Neuronal stem cell (in vitro differentiated cells): ENCODE data around the gene MEP1B.
A peak's percentile ranks its signal among the peaks of the same experiment; 100 is the strongest.

ENCODE experiments used
- DNase-seq: peaks from one replicate; pipeline ENCODE4 v3.0.0-alpha.2; 2013; ENCODE audit warnings: low spot score
- H2AFZ ChIP-seq: one replicate; pipeline ENCODE4 v1.6.1; 2013; ENCODE audit warnings: mild to moderate bottlenecking, low read length, inconsistent platforms
- H2AK5ac ChIP-seq: 2 replicates; pipeline ENCODE4 v1.6.1; 2013; ENCODE audit warnings: low read depth, mild to moderate bottlenecking, inconsistent platforms, low read length, moderate library complexity, mixed read lengths
- H2BK120ac ChIP-seq: 2 replicates; pipeline ENCODE4 v1.6.1; 2013; ENCODE audit warnings: low read depth, mild to moderate bottlenecking, inconsistent platforms, low read length, moderate library complexity, mixed read lengths
- H2BK12ac ChIP-seq: one replicate; pipeline ENCODE4 v1.6.1; 2013; ENCODE audit warnings: low read length, inconsistent platforms
- H2BK15ac ChIP-seq: 2 replicates; pipeline ENCODE4 v1.6.1; 2013; ENCODE audit warnings: mild to moderate bottlenecking, low read length, inconsistent platforms, mixed read lengths
- H2BK5ac ChIP-seq: one replicate; pipeline ENCODE4 v1.6.1; 2013; ENCODE audit warnings: inconsistent platforms, mild to moderate bottlenecking, low read length, moderate library complexity
- H3K14ac ChIP-seq: one replicate; pipeline ENCODE4 v1.6.1; 2013; ENCODE audit warnings: low read length, inconsistent platforms
- H3K18ac ChIP-seq: 2 replicates; pipeline ENCODE4 v1.6.1; 2013; ENCODE audit warnings: low read length, inconsistent platforms
- H3K23ac ChIP-seq: 2 replicates; pipeline ENCODE4 v1.6.1; 2013; ENCODE audit warnings: low read depth, mild to moderate bottlenecking, mixed read lengths, low read length, inconsistent platforms; ENCODE audit not compliant: poor library complexity
- H3K27ac ChIP-seq: replicated peaks from 3 replicates; pipeline ENCODE4 v1.5.1; 2013; ENCODE audit warnings: low read length, inconsistent platforms
- H3K27me3 ChIP-seq, 3 experiments: 2 replicates each; pipeline ENCODE4 v1.6.1; 2013; ENCODE audit warnings: low read length in 3 of 3, mild to moderate bottlenecking in 2 of 3, inconsistent platforms in 1 of 3, low read depth in 1 of 3, mixed read lengths in 1 of 3, moderate library complexity in 1 of 3; ENCODE audit not compliant: control insufficient read depth in 3 of 3, insufficient read depth in 3 of 3
- H3K36me3 ChIP-seq, 2 donors: replicated peaks in 1 of 2; 2 replicates each; pipeline ENCODE4 v1.6.1; 2013; ENCODE audit warnings: low read length in 2 of 2; ENCODE audit not compliant: control insufficient read depth in 2 of 2, insufficient read depth in 2 of 2
- H3K4ac ChIP-seq: 2 replicates; pipeline ENCODE4 v1.6.1; 2013; ENCODE audit warnings: inconsistent platforms, mild to moderate bottlenecking, low read length, moderate library complexity
- H3K4me1 ChIP-seq, 2 donors: 1 replicate in 1 of 2; 2 replicates in 1 of 2; pipeline ENCODE4 v1.6.1; 2013; ENCODE audit warnings: low read length in 2 of 2, low read depth in 1 of 2; ENCODE audit not compliant: control insufficient read depth in 2 of 2, insufficient read depth in 1 of 2
- H3K4me2 ChIP-seq: one replicate; pipeline ENCODE4 v1.6.1; 2013; ENCODE audit warnings: mild to moderate bottlenecking, low read length, inconsistent platforms; ENCODE audit not compliant: insufficient read depth, poor library complexity, severe bottlenecking
- H3K4me3 ChIP-seq, 2 donors: 2 replicates each; pipeline ENCODE4 v1.5.1; 2013; ENCODE audit warnings: low read length in 2 of 2, mild to moderate bottlenecking in 2 of 2, inconsistent platforms in 1 of 2, moderate library complexity in 1 of 2
- H3K79me1 ChIP-seq: one replicate; pipeline ENCODE4 v1.6.1; 2013; ENCODE audit warnings: low read depth, mild to moderate bottlenecking, inconsistent platforms, low read length, moderate library complexity
- H3K9ac ChIP-seq: one replicate; pipeline ENCODE4 v1.6.1; 2013; ENCODE audit warnings: mild to moderate bottlenecking, low read depth, low read length, inconsistent platforms; ENCODE audit not compliant: poor library complexity
- H3K9me3 ChIP-seq, 2 donors: replicated peaks in 1 of 2; 2 replicates each; pipeline versions ENCODE3 to v1.6.1; 2013; ENCODE audit warnings: low read length in 2 of 2, mild to moderate bottlenecking in 2 of 2, inconsistent platforms in 1 of 2, low read depth in 1 of 2, mixed read lengths in 1 of 2, moderate library complexity in 1 of 2; ENCODE audit not compliant: control insufficient read depth in 2 of 2, insufficient read depth in 1 of 2
- H4K8ac ChIP-seq: one replicate; pipeline ENCODE4 v1.6.1; 2013; ENCODE audit warnings: low read depth, mild to moderate bottlenecking, inconsistent platforms, low read length, moderate library complexity
- H4K91ac ChIP-seq: one replicate; pipeline ENCODE4 v1.6.1; 2013; ENCODE audit warnings: low read length, low read depth, mild to moderate bottlenecking, inconsistent platforms; ENCODE audit not compliant: poor library complexity
- WGBS, 2 donors: extraction: QIAGEN DNeasy Blood & Tissue Kit; methylation state at CpG; one replicate each; pipeline ENCODE4 v1.1.7; 2013; ENCODE audit warnings: missing lambda C conversion rate in 2 of 2, mixed read lengths in 1 of 2; ENCODE audit not compliant: insufficient read length in 2 of 2, insufficient replicate concordance in 1 of 2; ENCODE audit errors: extremely low coverage in 2 of 2; 5-methylcytosine and 5-hydroxymethylcytosine counted together

MEP1B gene

GRCh38 chr18:32195881-32196815 lies 6.3 kb downstream of the MEP1B start:
- no peak overlapping the region for H2BK5ac ChIP-seq
- H2AK5ac ChIP-seq, result no peak overlapping the region
- no peaks in the 10 kb centered on the region for H3K9me3 ChIP-seq
- no peak overlapping the region for H3K4ac ChIP-seq
- H3K14ac ChIP-seq, result peak overlapping the region; percentile 90
- peak overlapping the region; percentile 68 for H3K23ac ChIP-seq
- peak overlapping the region in 1 of 2 donors; percentile 61 for H3K4me3 ChIP-seq
- no peak for DNase-seq
- no peaks in the 10 kb centered on the region for H3K36me3 ChIP-seq
- peak overlapping the region; percentile 40 for H4K91ac ChIP-seq
- no peak overlapping the region for H4K8ac ChIP-seq
- no peaks in the 10 kb centered on the region for H3K27me3 ChIP-seq
- H3K18ac ChIP-seq, result no peak overlapping the region
- H2AFZ ChIP-seq, result no peak overlapping the region
- no peaks in the 10 kb centered on the region for H3K4me1 ChIP-seq
- no peaks in the 10 kb centered on the region for H3K79me1 ChIP-seq
- H2BK15ac ChIP-seq, result no peak overlapping the region
- H3K4me2 ChIP-seq, result no peak overlapping the region
- H2BK120ac ChIP-seq, result no peak overlapping the region
- no peak overlapping the region for H3K9ac ChIP-seq
- H2BK12ac ChIP-seq, result no peak overlapping the region
- WGBS, 2 donors, result no CpG with 5 or more reads among the region's 32 CpGs
- H3K27ac ChIP-seq, result no peak overlapping the region

GRCh38 chr18:32200766-32201165 lies 10.9 kb downstream of the MEP1B start:
- H2BK5ac ChIP-seq, result no peak overlapping the region
- H4K91ac ChIP-seq, result no peak overlapping the region
- H3K79me1 ChIP-seq, result no peaks in the 10 kb centered on the region
- no peak overlapping the region for H2BK12ac ChIP-seq
- H4K8ac ChIP-seq, result no peak overlapping the region
- no peak for DNase-seq
- H3K27me3 ChIP-seq, result no peaks in the 10 kb centered on the region
- no peak overlapping the region for H3K23ac ChIP-seq
- no CpG with 5 or more reads among the region's 2 CpGs for WGBS, 2 donors
- no peak overlapping the region for H2BK120ac ChIP-seq
- H2AFZ ChIP-seq, result no peak overlapping the region
- no peak overlapping the region for H2BK15ac ChIP-seq
- no peaks in the 10 kb centered on the region for H3K36me3 ChIP-seq
- H3K9me3 ChIP-seq, result no peaks in the 10 kb centered on the region
- no peak overlapping the region for H3K9ac ChIP-seq
- H3K4ac ChIP-seq, result no peak overlapping the region
- no peak overlapping the region for H3K14ac ChIP-seq
- H3K4me2 ChIP-seq, result no peak overlapping the region
- no peak overlapping the region for H3K18ac ChIP-seq
- no peaks in the 10 kb centered on the region for H3K4me1 ChIP-seq
- H2AK5ac ChIP-seq, result no peak overlapping the region
- H3K27ac ChIP-seq, result no peak overlapping the region
- no peak overlapping the region for H3K4me3 ChIP-seq

GRCh38 chr18:32201948-32202672 lies 12.3 kb downstream of the MEP1B start:
- Histone ChIP-seq H4K91ac (no peak overlapping the region), H2BK15ac (no peak overlapping the region), H4K8ac (no peak overlapping the region), H3K18ac (no peak overlapping the region), H3K23ac (no peak overlapping the region), H2BK120ac (no peak overlapping the region), H3K4ac (no peak overlapping the region), H3K9ac (no peak overlapping the region), H3K27me3 (no peaks in the 10 kb centered on the region), H3K36me3 (no peaks in the 10 kb centered on the region), H3K9me3 (no peaks in the 10 kb centered on the region), H2BK12ac (no peak overlapping the region), H2BK5ac (no peak overlapping the region), H3K14ac (no peak overlapping the region), H3K4me2 (no peak overlapping the region), H3K4me1 (no peaks in the 10 kb centered on the region), H2AK5ac (no peak overlapping the region), H3K4me3 (no peak overlapping the region), H3K27ac (no peak overlapping the region), H2AFZ (no peak overlapping the region), H3K79me1 (no peaks in the 10 kb centered on the region)
- DNase-seq, result no peak
- no CpG with 5 or more reads among the region's 3 CpGs for WGBS, 2 donors

- Histone ChIP-seq H2AFZ (no peak overlapping the region), H3K14ac (no peak overlapping the region), H3K4me3 (no peak overlapping the region), H2BK12ac (no peak overlapping the region), H3K9ac (no peak overlapping the region), H3K4me1 (no peaks in the 10 kb centered on the region), H4K8ac (no peak overlapping the region), H3K4ac (no peak overlapping the region), H2BK15ac (no peak overlapping the region), H3K18ac (no peak overlapping the region), H3K27ac (no peak overlapping the region), H4K91ac (no peak overlapping the region), H3K23ac (no peak overlapping the region), H2AK5ac (no peak overlapping the region), H3K36me3 (no peaks in the 10 kb centered on the region), H3K27me3 (no peaks in the 10 kb centered on the region), H2BK5ac (no peak overlapping the region), H3K79me1 (no peaks in the 10 kb centered on the region), H3K4me2 (no peak overlapping the region), H3K9me3 (no peaks in the 10 kb centered on the region), H2BK120ac (no peak overlapping the region)
- no peak for DNase-seq
- no CpG with 5 or more reads among the region's 2 CpGs for WGBS, 2 donors
Measured at GRCh38 chr18:32208023-32208422, 18.2 kb downstream of the MEP1B start.
